KMS-11 (cell line): ENCODE results near the gene MAP1S.

Source experiments
- H2AFZ ChIP-seq: fragments of 200-600 bp; sonication (generic); 2 replicates; pipeline ENCODE4 v1.6.1; 2016; ENCODE audit warnings: antibody characterized with exemption, mixed run types, low read depth
- H3K27ac ChIP-seq: fragments of 200-600 bp; sonication (generic); 2 replicates; pipeline ENCODE4 v1.6.1; 2016; ENCODE audit warnings: mild to moderate bottlenecking, mixed run types
- H3K27me3 ChIP-seq: fragments of 200-600 bp; sonication (generic); 2 replicates; pipeline ENCODE4 v1.6.1; 2017; ENCODE audit warnings: mild to moderate bottlenecking, low read depth, mixed run types, moderate library complexity; ENCODE audit not compliant: insufficient read depth
- H3K36me3 ChIP-seq: fragments of 200-600 bp; sonication (generic); 2 replicates; pipeline ENCODE4 v1.6.1; 2017; ENCODE audit warnings: mild to moderate bottlenecking, mixed run types; ENCODE audit not compliant: insufficient read depth
- H3K4me1 ChIP-seq: fragments of 200-600 bp; sonication (generic); 2 replicates; pipeline ENCODE4 v1.6.1; 2016; ENCODE audit warnings: mild to moderate bottlenecking, low read depth, mixed run types; ENCODE audit not compliant: poor library complexity, severe bottlenecking
- H3K4me2 ChIP-seq: fragments of 200-600 bp; sonication (generic); 2 replicates; pipeline ENCODE4 v1.7.0; 2016; ENCODE audit warnings: mild to moderate bottlenecking, mixed run types
- H3K4me3 ChIP-seq: fragments of 200-600 bp; sonication (generic); IDR thresholded peaks from 2 replicates; pipeline ENCODE4 v1.6.1; 2017; ENCODE audit warnings: low read depth, low read length, mixed read lengths; ENCODE audit not compliant: insufficient read depth
- H3K79me2 ChIP-seq: fragments of 200-600 bp; sonication (generic); 2 replicates; pipeline ENCODE4 v1.6.1; 2016; ENCODE audit warnings: low read depth, mixed run types; ENCODE audit not compliant: insufficient read depth
- H3K9ac ChIP-seq: fragments of 200-600 bp; sonication (generic); 2 replicates; pipeline ENCODE4 v1.6.1; 2016; ENCODE audit warnings: mild to moderate bottlenecking, mixed run types
- H4K20me1 ChIP-seq: fragments of 200-600 bp; sonication (generic); 2 replicates; pipeline ENCODE4 v1.6.1; 2016; ENCODE audit warnings: mild to moderate bottlenecking, mixed run types; ENCODE audit not compliant: insufficient read depth
- TF ChIP-seq, protein P1 (sequence below): fragments of 200-600 bp; sonication (generic); conservative IDR thresholded peaks from 2 replicates; pipeline ENCODE4 v1.6.1; 2017; ENCODE audit warnings: low read depth, mild to moderate bottlenecking, antibody characterized with exemption, low read length, moderate library complexity, mixed read lengths

MAP1S gene

DNA sequence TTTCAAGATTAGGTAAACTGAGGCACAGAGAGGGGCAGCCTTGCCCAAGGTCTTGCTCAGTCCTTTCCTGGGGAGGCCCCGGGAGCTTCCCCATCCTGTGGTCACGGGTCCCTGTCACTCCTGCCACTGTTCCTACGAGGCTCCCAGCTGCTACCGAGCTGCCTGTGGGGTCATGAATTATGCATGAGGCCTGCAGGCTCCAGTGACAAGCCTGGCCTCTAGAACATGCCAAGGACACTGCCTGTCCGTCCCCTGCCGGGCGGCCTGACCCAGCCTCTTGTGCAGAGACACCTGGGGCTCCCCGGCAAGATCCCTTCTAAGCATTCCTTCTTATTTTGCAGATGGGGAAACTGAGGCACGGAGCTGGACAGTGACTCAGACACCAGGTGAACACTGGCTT, 34.7 kb downstream of the MAP1S start:
- H4K20me1 ChIP-seq, result no peaks in the 10 kb centered on the region
- H3K4me1 ChIP-seq, result peaks cover 44% of the 10 kb centered on the region
- peaks cover 11% of the 10 kb centered on the region; the same call in 1 of the 2 replicates for H3K79me2 ChIP-seq
- no peaks in the 10 kb centered on the region for H3K27me3 ChIP-seq
- H3K9ac ChIP-seq, result no peak overlapping the region
- H3K27ac ChIP-seq, result no peak overlapping the region
- no peak overlapping the region for H2AFZ ChIP-seq
- TF ChIP-seq, protein P1, sequence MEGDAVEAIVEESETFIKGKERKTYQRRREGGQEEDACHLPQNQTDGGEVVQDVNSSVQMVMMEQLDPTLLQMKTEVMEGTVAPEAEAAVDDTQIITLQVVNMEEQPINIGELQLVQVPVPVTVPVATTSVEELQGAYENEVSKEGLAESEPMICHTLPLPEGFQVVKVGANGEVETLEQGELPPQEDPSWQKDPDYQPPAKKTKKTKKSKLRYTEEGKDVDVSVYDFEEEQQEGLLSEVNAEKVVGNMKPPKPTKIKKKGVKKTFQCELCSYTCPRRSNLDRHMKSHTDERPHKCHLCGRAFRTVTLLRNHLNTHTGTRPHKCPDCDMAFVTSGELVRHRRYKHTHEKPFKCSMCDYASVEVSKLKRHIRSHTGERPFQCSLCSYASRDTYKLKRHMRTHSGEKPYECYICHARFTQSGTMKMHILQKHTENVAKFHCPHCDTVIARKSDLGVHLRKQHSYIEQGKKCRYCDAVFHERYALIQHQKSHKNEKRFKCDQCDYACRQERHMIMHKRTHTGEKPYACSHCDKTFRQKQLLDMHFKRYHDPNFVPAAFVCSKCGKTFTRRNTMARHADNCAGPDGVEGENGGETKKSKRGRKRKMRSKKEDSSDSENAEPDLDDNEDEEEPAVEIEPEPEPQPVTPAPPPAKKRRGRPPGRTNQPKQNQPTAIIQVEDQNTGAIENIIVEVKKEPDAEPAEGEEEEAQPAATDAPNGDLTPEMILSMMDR, result no peak
- H3K4me2 ChIP-seq, result no peak overlapping the region
- H3K36me3 ChIP-seq, result no peaks in the 10 kb centered on the region
- no peak overlapping the region for H3K4me3 ChIP-seq

DNA sequence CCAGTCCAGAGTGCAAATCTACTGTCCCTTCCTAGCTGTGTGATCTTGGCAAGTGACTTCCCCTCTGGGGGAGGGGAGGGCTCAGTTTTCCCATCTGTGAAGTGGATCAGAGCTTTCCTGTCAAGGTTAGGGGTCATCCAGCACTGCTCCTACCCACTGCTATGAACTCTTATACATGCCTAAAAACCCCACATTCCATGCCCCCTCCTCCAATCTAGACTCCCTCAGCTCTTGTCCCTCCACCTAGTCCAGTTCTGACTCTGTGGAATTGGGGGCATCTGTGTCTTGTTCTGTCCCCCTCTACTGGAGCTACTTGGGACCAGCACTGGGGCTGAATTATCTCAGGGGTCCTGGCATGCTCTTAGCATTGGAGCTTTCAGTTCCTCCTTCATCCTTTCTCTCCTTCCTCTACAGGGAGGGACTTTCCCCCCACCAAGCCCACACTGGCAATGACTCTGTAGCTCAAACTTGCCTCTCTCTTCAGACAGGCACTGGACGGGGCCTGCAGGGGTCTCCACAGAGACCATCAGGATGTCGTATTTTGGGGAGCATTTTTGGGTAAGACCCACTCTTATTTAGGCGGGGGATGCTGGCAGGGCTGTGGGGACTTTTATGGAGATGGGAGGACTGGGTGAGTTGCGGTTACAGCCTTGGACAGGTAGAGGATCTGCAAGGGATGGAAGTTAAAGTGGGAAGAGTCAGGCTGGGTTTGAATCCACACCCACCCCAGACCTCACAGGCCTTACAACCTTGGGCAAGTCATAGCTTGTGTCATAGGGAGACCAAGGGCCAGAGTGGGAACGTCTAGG, 35.6 kb downstream of the MAP1S start:
- Histone ChIP-seq H3K27me3 (no peaks in the 10 kb centered on the region), H3K4me2 (no peak overlapping the region), H3K36me3 (no peaks in the 10 kb centered on the region), H3K4me1 (peaks cover 40% of the 10 kb centered on the region), H3K4me3 (no peak overlapping the region), H3K9ac (no peak overlapping the region), H3K27ac (no peak overlapping the region), H2AFZ (no peak overlapping the region), H3K79me2 (peaks cover 11% of the 10 kb centered on the region; the same call in 1 of the 2 replicates), H4K20me1 (no peaks in the 10 kb centered on the region)
- TF ChIP-seq, protein P1, result no peak

DNA sequence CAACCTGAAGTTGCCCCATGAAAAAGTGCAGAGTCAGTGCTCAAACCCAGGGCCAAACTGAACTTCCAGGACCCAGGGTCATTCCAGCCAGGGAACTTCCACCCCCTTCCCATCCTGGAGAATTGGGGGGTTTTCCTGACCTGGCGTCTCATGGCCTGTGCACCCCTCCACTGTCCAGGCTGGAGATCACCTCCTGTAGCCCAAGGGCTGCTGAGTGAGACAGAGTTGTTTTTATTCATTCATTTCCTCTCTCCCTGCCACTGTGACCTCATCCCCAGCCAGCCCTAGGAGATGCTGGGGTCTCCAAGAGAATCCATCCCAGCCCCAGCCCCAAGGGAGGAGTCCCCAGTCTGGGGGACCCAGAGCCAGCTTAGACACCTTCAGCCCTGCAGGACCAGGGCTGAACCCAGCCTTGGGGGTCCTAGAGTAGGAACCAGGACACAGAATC, 36.2 kb downstream of the MAP1S start:
- Histone ChIP-seq H3K4me3 (no peak overlapping the region), H3K9ac (no peak overlapping the region), H3K79me2 (peaks cover 11% of the 10 kb centered on the region; the same call in 1 of the 2 replicates), H3K4me2 (no peak overlapping the region), H3K36me3 (no peaks in the 10 kb centered on the region), H2AFZ (no peak overlapping the region), H3K27me3 (no peaks in the 10 kb centered on the region), H4K20me1 (no peaks in the 10 kb centered on the region), H3K4me1 (peaks cover 33% of the 10 kb centered on the region), H3K27ac (no peak overlapping the region)
- TF ChIP-seq, protein P1, result no peak

DNA sequence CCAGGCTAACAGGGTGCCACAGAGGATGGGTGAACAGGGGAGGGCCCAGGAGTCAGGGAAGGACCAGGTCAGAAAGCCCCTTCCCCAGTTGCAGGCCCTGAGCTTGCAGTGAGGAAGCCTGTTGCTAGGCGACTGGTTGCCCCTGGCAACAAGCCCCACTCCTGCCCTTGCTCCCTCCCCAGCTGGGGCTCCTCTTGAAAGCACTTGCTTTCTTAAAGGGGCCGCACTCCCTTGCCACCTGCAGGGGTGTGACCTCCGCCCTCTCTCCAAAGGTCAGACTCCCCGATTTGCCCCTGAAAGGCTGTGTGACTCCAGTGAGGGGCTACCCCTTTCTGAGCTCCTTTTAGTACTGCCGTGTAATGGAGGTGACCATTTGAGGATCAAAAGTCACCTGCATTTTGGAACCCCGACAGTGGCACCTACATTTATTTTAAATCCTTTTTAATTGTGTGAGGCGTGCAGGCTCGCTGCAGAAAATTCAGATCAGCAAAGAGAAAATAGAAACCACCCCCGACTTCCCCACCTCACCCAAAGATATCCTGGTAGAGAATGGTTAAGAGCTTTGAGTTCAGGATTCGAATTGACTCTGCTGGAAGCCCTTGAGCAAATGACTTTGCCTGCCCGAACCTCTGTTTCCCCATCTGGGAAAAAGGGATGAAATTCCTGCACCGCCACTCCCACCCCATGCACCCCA, 36.8 kb downstream of the MAP1S start:
- no peak overlapping the region for H3K27ac ChIP-seq
- TF ChIP-seq, protein P1, result no peak

More for the DNA sequence above, 36.8 kb downstream of the MAP1S start:
- Histone ChIP-seq H2AFZ (no peak overlapping the region), H3K27me3 (no peaks in the 10 kb centered on the region), H3K79me2 (peaks cover 11% of the 10 kb centered on the region; the same call in 1 of the 2 replicates), H4K20me1 (no peaks in the 10 kb centered on the region), H3K4me3 (no peak overlapping the region), H3K4me2 (no peak overlapping the region), H3K36me3 (no peaks in the 10 kb centered on the region), H3K4me1 (peaks cover 27% of the 10 kb centered on the region), H3K9ac (no peak overlapping the region)
